Heart left ventricle (tissue), 16 donors: ENCODE results near the gene MDFIC. TPM values are rescaled to one million over a fixed set of nuclear protein-coding genes. Genes with fewer than 3 reads are reported as not detected.
A peak's percentile ranks its signal among the peaks of the same experiment; 100 is the strongest.

Experiments
- ATAC-seq, 4 donors: fragments of 200-7000 bp; cut with Tn5 transposase; one replicate each; pipeline ENCODE4 v1.9.1; 2020 to 2022; ENCODE audit warnings: moderate library complexity in 4 of 4, mild to moderate bottlenecking in 3 of 4, moderate number of reproducible peaks in 1 of 4
- DNase-seq, 5 donors: peaks; one replicate each; pipeline ENCODE4 v3.0.0-alpha.2; 2020
- H3K27ac ChIP-seq, 12 donors: fragments of 200-600 bp; sonication (generic) in 4 of 12; one replicate each; pipeline versions ENCODE4 v1.5.0 to v1.8.0; 2016 to 2022; ENCODE audit warnings: mild to moderate bottlenecking in 2 of 12
- H3K27me3 ChIP-seq, 9 donors: fragments of 200-600 bp; sonication (generic) in 2 of 9; one replicate each; pipeline versions ENCODE4 v1.5.1 to v1.8.0; 2016 to 2022; ENCODE audit warnings: mild to moderate bottlenecking in 3 of 9
- H3K36me3 ChIP-seq, 9 donors: fragments of 200-600 bp; sonication (generic) in 2 of 9; one replicate each; pipeline versions ENCODE4 v1.5.0 to v1.8.0; 2018 to 2022; ENCODE audit warnings: mild to moderate bottlenecking in 2 of 9
- H3K4me1 ChIP-seq, 12 donors: fragments of 200-600 bp; sonication (generic) in 4 of 12; one replicate each; pipeline versions ENCODE4 v1.5.0 to v1.8.0; 2016 to 2022; ENCODE audit warnings: mild to moderate bottlenecking in 3 of 12
- H3K4me3 ChIP-seq, 12 donors: fragments of 200-600 bp; sonication (generic) in 4 of 12; one replicate each; pipeline versions ENCODE4 v1.5.0 to v1.8.0; 2017 to 2022; ENCODE audit warnings: mild to moderate bottlenecking in 9 of 12, moderate library complexity in 4 of 12
- H3K9me3 ChIP-seq, 12 donors: fragments of 200-600 bp; sonication (generic) in 4 of 12; one replicate each; pipeline versions ENCODE4 v1.5.0 to v1.8.0; 2016 to 2022; ENCODE audit warnings: mild to moderate bottlenecking in 1 of 12
- CTCF ChIP-seq, 12 donors: fragments of 200-600 bp; sonication (generic) in 4 of 12; IDR thresholded peaks; one replicate each; pipeline versions ENCODE4 v1.5.0 to v1.8.0; 2018 to 2022; ENCODE audit warnings: antibody characterized with exemption in 12 of 12, mild to moderate bottlenecking in 5 of 12
- POLR2A ChIP-seq, 2 donors: fragments of 450-650 bp; IDR thresholded peaks; one replicate each; pipeline ENCODE4 v1.6.1; 2017; ENCODE audit warnings: antibody characterized with exemption in 2 of 2, mild to moderate bottlenecking in 2 of 2, moderate library complexity in 2 of 2
- WGBS, 4 donors: extraction: QIAGEN DNeasy Blood & Tissue Kit in 2 of 4; methylation state at CpG; one replicate each; pipeline versions ENCODE4 v1.1.5 to v1.1.7; 2013 to 2018; 5-methylcytosine and 5-hydroxymethylcytosine counted together
- intact Hi-C, 10 donors: fragments of 100-400 bp; cut with DNase I; formaldehyde crosslinking; loops; one replicate each; pipeline versions ENCODE4 v1.11.1 to v1.14.2; 2022
- polyA plus RNA-seq, 2 donors: library from polyadenylated mRNA; stranded (reverse); fragments of 200-250 nt; gene quantifications; one replicate each; pipeline ENCODE4 v1.2.3, GENCODE V29; 2013
- total RNA-seq, 9 donors: library from RNA; depleted of rRNA in 2 of 9; stranded (reverse); fragments of >200 nt in 2 of 9; fragmentation: NEBNext Ultra II Directional in 3 of 9; extraction: Animal tissue kit (Norgen Biotek cat#: 25700) in 3 of 9; gene quantifications; one replicate each; pipeline versions ENCODE4 v1.1.0 to v1.2.4, GENCODE V29; 2016 to 2023
- donor health status: ischemic (EF 13 %, LVEDD 7.1; RV severe dilation, severe dysfunction).
- donor health status: healthy with polysubstance abuse.
- donor health status: DM: no; HTN: yes; CAD: no.
- donor health status: DM: no; HTN: no; CAD: no.
- donor health status: ischemic (EF 25% LVEDD 6.9; RV normal size, moderate dysfunction).
- donor health status: ischemic (EF 25% LVEDD 5.7; RV mildly dilated, moderate dysfunction).
- donor health status: healthy.
- donor health status: DM: yes; HTN: yes; CAD: no.
- donor health status: ischemic (EF 35%, LVEDD 5.7; RV mildly dilated, moderate dysfunction).
- donor health status: nonischemic (EF 11% LVEDD 7.7; RV severe dilation, severe dysfunction).
- donor health status: DM: yes; HTN: yes; CAD: no.
- donor health status: PGD.
- donor health status: ischemic (EF 29% LVEDD 5.4; RV normal size, mild dysfunction).
- donor health status: nonischemic (EF 23%, LVEDD 6.1; RV moderate dilation, normal function).

The MDFIC gene
- total and polyA plus RNA-seq, 11 donors: 11.2 to 51.8 (median 28.3) TPM

GRCh38 chr7:114988026-114988425, 66.1 kb downstream of the MDFIC start:
- peak; percentile 61 to 91 (median 76) for ATAC-seq
- peak in 1 of 5 donors; percentile 17 for DNase-seq
- no peaks in the 10 kb centered on the region for H3K27me3 ChIP-seq
- H3K4me1 ChIP-seq: peaks cover 0 to 59% (median 36%) of the 10 kb centered on the region in 12 donors
- H3K9me3 ChIP-seq: peaks cover 0 to 4% (median 0%) of the 10 kb centered on the region in 12 donors
- WGBS, 4 donors: 18 to 40% (median 31%) methylated on average over 1 of the region's 1 CpG
- no peak for TF ChIP-seq CTCF (IDR thresholded peaks at IDR 0.05)
- TF ChIP-seq POLR2A (IDR thresholded peaks at IDR 0.05): no peak
- H3K4me3 ChIP-seq: no peak overlapping the region
- peak overlapping the region in 11 of 12 donors; percentile 6 to 78 (median 66) for H3K27ac ChIP-seq
- peaks cover 0 to 2% (median 0%) of the 10 kb centered on the region in 9 donors for H3K36me3 ChIP-seq
- intact Hi-C loops: loop anchor here in 4 of 10 donors (5.0 to 10.0 kb wide), 4 partner anchors 63 to 227 kb away; partner anchors contain the start of gene MDFIC (in 4 of the 4)

GRCh38 chr7:114988755-114989375, 67.0 kb downstream of the MDFIC start:
- ATAC-seq: peak in 3 of 4 donors; percentile 79 to 92 (median 91)

DNA sequence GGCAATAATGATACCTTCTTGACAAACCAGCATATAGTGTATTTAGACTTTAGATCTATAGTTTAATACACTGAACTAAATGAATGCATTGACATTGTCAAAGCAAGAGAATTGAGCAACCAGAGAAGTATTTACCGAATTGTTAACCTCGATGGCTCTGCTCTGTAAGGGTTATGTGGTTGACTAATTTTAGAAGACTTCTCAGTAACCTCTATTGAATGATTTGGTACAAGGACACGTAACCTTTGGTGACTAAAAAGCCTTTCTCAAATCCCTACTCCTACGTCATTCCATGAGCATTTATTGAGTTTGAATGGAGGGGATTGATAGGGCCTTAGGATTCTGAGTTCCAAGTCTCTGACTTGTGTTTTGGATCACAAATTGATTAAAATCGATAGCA, 67.6 kb downstream of the MDFIC start:
- WGBS, 4 donors: 78 to 89% (median 83%) methylated on average over 5 of the region's 5 CpGs
- intact Hi-C loops: loop anchor here in 4 of 10 donors (5.0 to 10.0 kb wide), 4 partner anchors 65 to 225 kb away; partner anchors contain the start of gene MDFIC (in 4 of the 4)

More at GRCh38 chr7:114988755-114989375, 67.0 kb downstream of the MDFIC start:
- peak overlapping the region; percentile 6 to 78 (median 66) for H3K27ac ChIP-seq
- H3K4me1 ChIP-seq: peaks cover 0 to 59% (median 36%) of the 10 kb centered on the region in 12 donors
- 26 to 34% (median 29%) methylated on average over 2 of the region's 2 CpGs for WGBS, 4 donors
- H3K9me3 ChIP-seq: peaks cover 0 to 4% (median 0%) of the 10 kb centered on the region in 12 donors
- intact Hi-C loops: loop anchor here in 4 of 10 donors (5.0 to 10.0 kb wide), 4 partner anchors 64 to 226 kb away; partner anchors contain the start of gene MDFIC (in 4 of the 4)
- no peaks in the 10 kb centered on the region for H3K27me3 ChIP-seq
- peak; percentile 56 to 81 (median 62) for DNase-seq
- TF ChIP-seq POLR2A (IDR thresholded peaks at IDR 0.05): no peak
- no peak for TF ChIP-seq CTCF (IDR thresholded peaks at IDR 0.05)
- no peaks in the 10 kb centered on the region for H3K36me3 ChIP-seq
- H3K4me3 ChIP-seq: no peak overlapping the region

More for the DNA sequence above, 67.6 kb downstream of the MDFIC start:
- Histone ChIP-seq H3K9me3 (peaks cover 0 to 4% (median 0%) of the 10 kb centered on the region in 12 donors), H3K27me3 (no peaks in the 10 kb centered on the region), H3K4me1 (peaks cover 0 to 55% (median 35%) of the 10 kb centered on the region in 12 donors), H3K36me3 (no peaks in the 10 kb centered on the region), H3K27ac (peak overlapping the region in 9 of 12 donors; percentile 26 to 78 (median 66)), H3K4me3 (no peak overlapping the region)
- DNase-seq (no peak), ATAC-seq (no peak)
- no peak for TF ChIP-seq CTCF (IDR thresholded peaks at IDR 0.05)
- no peak for TF ChIP-seq POLR2A (IDR thresholded peaks at IDR 0.05)
